ENCODE results near the gene PRKD1.
"Not testable (repeated sequence)": the region's sequence is repeated elsewhere in the genome, so short reads cannot be mapped to it uniquely, and the experiment has no call there.

Gene PRKD1

DNA sequence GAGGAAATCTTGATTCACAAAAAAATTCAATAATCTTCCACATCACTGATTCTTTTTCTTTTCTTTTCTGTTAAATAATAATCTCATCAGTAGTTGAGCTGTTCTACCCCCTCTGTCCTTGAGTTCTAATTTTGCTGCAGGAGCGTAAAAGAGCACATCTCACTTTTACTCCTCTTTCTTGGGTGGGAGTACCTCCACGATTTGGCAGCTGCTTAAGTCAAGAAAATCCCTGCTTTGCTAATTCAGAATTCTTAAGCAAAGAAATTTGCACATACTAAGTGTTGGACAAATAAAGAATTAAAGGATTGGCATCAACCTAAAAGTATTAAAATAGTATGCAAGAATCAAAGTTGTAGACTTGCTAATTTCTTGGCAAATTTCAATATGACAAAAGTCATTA is 128.8 kb downstream of the PRKD1 start:
- no peak for DNase-seq (ENCODE audit: low read depth)

DNA sequence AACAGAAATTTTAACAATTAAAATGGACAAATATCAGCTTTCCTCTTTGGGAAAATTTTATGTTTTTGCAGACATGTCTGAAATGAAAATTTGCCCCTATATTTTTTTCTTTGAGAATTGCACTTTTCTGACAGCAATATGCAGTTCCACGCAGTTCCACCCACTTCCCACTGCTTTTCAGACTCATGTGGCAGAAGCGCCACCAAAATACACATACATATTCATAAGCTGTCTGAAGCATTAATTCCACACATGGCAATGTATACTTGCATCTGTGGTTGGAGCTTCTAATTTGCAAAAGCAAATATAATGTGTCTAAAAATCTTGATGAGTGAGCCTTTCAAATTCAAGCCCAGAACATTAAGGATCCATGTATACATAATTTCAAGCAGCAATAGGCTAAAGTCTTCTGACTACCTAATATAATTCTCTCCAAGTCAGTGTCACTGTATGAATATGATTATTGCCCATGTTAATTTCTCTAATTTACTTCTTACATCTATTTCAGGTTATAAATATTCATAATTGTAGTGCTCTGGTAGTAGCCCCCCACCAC is 129.5 kb downstream of the PRKD1 start:
- no peak for DNase-seq (ENCODE audit: low read depth)

DNA sequence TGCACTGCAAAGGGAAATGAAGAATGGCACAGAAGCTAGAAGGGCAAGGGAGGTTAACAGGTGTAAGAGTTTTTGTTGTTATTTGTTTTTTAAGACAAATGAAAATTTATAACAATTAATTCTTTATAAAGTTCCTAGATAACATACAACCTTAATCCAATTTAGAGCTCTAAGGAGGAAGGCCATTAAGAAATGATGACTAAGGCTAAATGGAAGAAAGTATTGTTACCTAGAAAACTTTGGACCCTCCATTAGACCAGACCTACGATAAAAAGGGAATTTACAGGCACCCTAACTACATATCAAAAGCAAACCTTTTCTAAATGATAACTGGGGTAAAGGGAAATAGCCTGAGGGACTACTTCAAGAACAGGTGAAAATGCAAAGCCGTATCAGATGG is 130.8 kb downstream of the PRKD1 start:
- no peak for DNase-seq (ENCODE audit: low read depth)

DNA sequence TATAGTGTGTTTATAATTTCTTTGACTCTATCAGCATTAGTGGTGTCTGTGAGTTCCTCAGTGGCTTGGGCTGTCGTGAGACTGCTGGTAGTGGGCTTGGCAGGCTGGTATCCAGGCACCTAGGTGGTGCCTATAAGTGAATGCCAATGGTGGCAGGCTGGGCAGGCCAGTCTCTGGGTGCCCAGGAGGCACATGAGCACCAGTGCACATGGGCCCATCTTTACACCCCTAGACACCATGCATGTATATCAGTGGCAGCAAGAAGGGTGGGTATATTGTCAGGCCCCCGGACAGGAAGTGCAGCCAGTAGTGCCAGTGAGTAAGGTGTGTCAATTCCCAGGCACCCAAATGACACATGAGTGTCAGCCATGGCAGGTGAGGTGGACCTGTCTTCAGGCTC is 138.2 kb downstream of the PRKD1 start:
- no peak for DNase-seq (ENCODE audit: low read depth)

DNA sequence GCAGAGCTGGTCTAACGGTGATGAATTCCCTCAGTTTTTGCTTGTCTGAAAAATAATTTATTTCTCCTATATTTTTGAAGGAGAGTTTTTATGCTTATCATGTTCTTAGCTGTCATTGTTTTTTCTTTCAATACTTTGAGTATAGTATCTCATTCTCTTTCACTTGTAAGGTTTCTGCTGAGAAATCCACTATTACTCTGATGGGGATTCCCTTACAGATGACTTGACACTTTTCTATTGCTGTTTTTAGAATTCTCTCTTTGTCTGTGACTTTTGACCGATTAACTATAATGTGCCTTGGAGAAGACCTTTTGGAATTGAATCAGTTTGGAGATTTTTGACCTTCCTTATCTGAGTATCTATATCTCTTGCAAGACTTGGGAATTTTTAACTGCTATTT is 139.6 kb downstream of the PRKD1 start:
- no peak for DNase-seq (ENCODE audit: low read depth)

DNA sequence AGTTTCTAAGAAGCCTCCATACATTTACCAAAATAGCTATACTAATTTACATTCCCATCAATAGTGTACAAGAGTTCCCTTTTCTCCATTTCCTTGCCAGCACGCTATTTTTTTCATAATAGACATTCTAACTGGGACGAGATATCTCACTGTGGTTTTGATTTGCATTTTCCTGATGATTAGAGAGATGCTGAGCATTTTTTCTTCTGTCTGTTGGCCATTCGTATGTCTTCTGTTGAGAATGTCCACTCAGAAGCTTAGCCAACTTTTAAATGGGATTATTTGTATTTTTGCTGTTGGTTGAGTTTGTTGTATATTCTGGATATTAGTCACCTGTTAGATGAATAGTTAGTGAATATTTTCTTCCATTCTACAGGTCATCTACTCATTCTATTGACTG is 144.1 kb downstream of the PRKD1 start:
- DNase-seq (ENCODE audit: low read depth) = no peak

DNA sequence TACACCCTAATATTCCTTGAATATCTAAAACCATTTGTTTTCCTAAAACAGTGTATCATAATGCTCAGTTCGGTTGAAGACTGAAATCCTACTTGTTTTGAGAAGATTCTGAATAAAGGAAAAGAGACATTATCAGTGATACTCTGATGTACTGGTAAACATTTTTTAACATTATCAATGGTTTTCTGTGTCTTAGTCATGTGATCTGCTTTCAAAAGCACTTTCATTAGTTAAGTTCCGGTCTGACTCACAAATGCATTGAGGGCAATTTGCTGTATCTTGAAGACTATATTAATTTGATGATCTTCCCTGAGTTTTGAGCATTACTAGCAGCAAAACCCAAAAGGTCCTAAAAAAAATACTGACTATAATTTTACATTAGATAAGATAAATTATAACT is 145.6 kb downstream of the PRKD1 start:
- DNase-seq (ENCODE audit: low read depth) = no peak

DNA sequence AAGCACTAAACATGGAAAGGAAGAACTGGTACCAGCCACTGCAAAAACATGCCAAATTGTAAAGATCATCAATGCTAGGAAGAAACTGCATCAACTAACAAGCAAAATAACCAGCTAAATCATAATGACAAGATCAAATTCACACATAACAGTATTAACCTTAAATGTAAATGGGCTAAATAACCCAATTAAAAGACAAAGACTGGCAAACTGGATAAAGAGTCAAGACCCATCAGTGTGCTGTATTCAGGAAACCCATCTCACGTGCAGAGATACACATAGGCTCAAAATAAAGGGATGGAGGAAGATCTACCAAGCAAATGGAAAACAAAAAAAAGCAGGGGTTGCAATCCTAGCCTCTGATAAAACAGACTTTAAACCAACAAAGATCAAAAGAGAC is 150.5 kb downstream of the PRKD1 start:
- not testable (repeated sequence) for DNase-seq (ENCODE audit: low read depth)

DNA sequence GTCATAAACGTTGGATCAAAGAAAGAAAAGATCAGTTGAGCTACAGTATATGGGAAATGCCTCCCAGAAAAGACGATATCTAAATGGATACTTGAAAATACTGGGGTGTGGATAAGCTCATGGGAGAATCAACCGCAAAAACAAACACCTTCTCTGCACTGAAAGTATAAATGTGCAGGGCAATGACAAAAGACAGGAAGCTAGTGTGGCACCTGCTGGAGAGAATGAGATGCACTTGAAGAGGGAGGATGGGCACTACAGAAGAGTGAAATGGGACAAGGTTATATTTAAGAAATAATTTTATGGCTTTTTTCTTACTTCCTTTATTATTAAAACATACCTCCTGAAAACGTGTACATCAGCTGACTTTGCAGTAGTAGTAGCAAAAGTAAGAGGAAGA is 153.7 kb downstream of the PRKD1 start:
- DNase-seq (ENCODE audit: low read depth) = no peak

DNA sequence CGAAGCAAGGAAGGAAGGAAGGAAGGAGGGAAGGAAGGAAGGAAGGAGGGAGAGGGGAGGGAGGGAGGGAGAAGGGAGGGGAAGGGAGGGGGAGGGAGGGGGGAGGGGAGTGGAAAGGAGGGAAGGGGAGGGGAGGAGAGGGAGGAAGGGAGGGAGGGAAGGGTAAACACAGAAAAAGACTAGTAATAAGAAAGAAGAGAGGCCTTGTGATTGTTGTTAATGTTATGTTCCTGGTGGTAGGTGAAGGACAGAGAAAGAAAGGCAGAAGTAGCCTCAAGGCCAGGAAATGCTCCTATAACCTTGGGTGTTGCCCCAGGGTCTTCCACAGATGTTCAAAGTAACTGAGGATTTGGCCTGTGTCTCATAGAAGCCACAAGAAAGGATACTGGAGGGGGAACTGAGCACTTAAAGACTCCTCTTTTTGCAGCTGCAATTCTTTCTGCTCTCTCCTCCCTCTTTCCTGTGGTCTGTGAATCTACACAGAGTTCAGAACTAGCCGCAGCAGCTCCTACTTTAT is 164.2 kb downstream of the PRKD1 start:
- no peak for DNase-seq (ENCODE audit: low read depth)

DNA sequence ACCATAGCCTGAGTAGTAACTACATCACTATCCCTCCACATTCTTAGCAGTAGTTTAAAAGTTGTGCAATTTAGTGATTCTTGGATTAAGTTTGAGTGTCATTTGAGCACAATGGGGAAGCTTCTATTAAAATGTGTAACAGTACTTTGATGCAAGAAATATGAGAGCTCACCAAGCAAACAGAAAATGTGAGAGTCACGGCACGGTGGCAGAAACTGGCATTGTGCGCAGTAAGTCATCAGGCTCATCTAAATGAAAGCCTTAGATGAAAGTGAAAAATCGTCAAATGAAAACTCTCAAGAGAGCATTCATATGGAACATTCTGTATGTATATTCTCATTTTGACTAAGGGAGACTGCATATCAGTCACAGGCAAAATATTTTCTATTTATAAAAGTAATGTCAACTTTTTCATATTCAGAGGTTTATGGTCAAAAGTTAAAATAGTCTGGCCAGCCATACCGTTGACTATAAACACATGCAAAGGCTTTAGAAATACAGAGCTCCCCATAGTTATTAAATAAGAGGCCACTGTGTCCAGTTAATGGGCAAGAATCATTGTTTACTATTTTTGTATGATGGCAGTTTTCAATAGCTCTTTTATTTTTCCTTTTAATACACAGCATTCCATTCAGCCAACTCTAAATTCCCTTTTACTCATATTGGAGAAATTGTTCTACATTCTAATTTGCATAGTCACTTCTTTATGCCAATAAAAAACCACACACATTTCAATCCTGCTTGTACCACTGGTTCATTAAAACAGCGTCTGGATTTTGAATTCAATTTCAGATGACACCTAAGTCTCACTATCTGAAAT is 167.9 kb downstream of the PRKD1 start:
- DNase-seq (ENCODE audit: low read depth) = no peak

DNA sequence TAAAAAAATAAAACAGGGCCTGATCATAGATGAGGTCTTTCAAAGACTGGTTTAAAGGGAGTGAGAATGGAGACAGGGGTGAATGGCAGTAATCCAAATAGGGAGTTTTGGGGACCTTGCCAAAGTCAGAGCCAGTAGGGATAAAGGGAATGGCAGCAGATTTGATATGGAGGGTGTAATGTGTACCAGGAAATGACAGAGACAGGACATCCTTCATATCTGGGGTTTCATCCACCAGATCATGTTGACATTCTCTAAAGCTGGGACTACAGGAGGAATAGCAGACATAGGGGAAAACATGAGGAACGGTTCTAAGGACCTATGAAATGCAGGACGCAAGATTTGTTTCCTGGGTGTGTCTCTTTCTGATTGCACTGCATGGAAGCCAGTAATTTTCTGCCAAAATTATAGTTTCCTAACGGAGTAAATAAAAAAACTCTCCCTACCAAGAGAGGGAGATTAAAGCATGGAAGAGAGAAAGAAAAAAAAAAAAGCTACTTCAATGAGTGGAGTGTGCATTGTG is 169.9 kb downstream of the PRKD1 start:
- DNase-seq (ENCODE audit: low read depth) = no peak

DNA sequence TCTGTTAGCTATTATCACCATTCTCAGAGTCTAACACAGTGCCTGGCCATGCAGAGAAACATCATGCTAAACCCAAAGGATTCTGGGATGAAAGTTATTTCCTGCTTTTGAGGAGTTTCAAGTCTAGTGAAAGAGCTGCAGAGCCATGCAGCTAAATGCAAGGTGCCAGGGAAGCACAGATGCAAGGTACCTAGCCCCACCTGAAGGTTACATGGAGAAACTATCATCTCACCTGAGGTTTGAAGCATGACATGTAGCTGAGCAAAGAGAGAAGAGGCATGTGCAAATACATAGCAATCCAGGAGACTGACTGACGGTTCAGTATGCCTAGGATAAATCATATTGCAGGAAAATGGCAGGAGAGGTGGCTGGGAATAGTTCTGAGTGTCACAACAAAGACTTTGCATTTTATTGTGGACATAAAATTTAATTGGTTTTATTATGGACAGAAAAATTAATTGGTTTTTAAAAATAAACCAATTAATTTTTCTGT is 170.4 kb downstream of the PRKD1 start:
- no peak for DNase-seq (ENCODE audit: low read depth)

DNA sequence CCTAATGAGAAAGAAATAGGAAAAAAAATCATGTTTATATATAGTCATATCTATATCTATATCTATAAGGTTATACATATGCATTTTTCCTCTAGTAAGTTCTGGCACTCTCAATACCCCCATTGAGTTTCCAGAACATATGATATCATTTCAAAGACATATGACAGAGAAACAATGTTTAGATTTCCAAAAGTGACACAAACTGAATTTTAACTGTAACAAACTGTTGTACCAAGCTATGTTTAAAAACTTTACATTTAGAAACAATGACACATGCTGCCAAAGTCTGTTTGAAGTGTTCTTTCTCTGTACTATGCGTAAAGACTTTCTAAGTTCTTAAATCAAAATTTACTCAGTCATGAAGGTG is 171.6 kb downstream of the PRKD1 start:
- no peak for DNase-seq (ENCODE audit: low read depth)

DNA sequence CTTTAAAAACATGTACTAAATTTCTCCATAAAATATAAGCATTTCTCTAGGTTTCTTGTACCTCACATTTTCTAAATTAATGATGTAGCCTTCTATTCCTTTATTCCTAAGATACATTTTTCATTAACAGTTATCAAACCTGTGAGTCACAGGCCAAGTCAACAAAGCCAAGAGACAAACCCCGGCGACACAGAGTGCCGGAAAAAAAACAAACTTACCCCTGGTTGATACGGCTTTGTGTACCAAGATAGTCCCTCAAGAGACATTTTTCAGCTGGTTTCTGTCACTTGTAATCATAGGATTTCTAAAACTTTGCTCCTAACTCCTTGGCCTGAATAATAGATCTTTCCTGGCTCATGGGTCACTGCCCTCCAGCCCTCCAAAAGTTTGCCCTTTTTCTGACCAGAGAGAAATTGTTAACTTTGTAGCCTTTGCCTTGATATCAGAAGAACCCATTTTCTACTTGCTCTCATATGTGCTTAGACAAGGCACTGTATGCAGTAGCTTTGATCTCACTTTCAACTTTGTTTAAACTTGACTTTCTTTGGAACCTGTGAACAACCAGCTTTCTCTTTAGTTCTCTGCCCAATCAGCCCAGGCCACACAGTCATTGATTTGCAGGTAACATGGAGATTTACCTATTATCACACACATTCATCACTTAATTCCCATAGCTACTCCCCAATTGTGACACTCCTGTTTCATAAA is 172.2 kb downstream of the PRKD1 start:
- DNase-seq (ENCODE audit: low read depth) = no peak

DNA sequence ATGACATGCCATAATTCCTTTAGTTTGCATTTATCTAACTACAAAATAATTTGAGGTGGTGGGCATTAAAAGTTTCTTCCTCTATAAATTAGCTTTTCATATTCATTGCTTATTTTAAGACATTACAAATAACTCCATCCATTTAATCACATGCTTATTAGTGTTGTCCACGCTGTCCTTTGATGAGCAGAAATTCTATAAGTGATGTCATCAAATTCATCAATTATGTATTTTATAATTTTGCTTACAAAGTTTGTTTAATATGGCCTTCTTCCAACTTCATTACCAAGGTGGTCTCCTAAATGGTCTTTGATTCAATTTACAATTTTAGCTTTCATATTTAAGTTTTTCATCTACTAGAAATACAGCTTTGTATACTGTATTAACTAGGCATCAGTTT is 173.5 kb downstream of the PRKD1 start:
- no peak for DNase-seq (ENCODE audit: low read depth)

DNA sequence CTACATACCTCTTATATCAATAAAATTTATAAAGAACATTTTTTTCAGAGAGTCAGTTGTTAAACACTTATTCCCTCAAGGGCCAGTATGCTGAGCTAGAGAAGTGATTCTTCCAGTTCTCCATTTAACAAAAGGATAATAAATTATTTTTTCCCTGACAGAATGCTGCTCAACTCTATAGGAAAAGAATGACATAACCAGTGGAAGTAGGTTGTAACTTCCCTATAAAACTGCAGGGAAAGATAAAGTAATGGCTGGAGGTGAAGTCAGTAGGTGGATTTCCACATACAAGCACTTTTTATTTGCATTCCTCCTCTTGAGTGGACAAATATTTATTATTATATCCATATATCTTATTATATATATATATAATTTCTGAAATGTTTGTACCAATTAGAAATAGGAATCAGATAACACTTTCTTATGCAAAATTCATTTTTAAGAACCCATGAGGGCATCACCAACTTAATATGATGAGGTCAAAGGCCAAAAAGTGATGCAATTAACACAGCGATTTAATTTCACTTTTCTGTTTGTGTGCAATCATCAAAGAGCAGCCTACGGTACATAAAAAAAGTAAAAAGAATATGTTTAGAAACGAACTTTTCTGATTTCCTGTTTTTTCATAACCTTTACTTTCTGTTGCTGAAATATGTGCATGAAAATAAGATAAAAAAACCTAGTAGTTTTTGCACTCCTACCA is 175.3 kb downstream of the PRKD1 start:
- no peak for DNase-seq (ENCODE audit: low read depth)

DNA sequence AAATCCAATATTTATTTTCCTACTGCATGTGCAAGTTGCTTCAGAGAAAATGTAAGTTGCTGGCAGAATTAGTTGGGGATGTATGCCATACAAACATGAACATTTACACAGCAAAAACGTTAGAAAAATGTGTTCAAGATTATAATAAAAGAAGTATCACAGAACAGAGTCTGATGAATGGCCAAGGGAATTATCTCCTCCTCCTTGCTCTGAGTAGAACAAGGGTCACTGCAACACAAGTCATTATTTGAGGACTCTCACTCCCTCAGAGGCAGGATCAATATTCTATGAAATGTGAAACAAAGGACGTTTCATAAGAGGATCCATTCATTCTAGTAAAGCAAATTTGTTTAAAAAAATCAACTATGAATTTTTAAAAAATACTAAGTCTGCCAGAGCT is 177.8 kb downstream of the PRKD1 start:
- DNase-seq (ENCODE audit: low read depth) = no peak

DNA sequence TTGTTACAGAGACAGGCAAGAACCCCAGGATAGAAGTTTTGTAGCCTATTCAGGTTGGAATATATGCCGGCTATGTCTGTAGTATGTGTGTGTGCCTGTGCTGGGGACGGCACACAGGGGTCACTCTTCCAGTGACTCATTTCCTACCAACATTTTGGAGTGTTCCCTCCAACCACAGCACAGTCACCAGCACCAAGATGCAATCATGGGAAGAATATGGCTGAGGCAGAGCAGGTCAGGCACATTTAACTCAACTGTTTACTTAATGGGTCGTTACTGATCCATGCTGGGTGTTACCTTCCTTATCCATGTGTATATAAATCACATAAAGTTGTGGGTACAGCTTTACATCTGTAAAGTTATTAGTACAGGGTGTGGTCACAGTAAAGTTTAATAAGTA is 178.3 kb downstream of the PRKD1 start:
- no peak for DNase-seq (ENCODE audit: low read depth)

DNA sequence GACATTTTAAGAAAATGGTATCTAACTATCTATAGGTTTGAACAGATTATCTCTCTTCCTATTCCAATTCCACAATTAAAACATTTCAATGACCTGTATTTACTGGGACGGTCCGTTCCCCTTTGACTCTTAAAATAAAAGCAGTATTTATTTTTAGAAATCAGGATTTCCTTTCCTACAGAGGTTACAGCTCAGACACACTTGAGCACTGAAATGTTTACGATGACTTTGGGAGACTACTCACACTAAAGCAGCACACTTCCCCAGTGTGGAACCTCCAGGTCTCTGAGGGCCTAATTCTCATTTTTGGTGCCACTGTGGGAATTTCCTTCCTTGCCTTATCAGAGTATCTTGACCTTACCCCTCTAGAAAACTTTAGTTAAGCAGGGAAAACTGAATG is 181.8 kb downstream of the PRKD1 start:
- DNase-seq (ENCODE audit: low read depth) = no peak

DNA sequence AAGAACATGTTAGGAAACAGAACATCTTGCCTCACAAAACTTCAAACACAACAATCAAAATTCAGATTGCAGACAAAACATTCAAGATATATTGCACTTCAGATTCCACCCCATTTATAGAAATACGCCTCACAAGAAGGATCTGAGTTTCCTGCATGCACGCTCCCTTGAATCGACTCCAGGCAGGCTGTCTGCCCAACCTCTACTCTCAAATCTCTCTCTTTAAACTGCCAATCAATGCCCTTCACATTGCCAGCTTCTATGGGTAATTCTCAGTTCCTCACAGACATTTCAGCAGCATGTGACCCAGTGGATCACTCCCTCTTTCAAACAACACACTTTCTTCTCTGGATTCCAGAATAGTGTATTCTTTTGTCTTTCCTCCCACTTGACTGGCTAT is 184.1 kb downstream of the PRKD1 start:
- no peak for DNase-seq (ENCODE audit: low read depth)

DNA sequence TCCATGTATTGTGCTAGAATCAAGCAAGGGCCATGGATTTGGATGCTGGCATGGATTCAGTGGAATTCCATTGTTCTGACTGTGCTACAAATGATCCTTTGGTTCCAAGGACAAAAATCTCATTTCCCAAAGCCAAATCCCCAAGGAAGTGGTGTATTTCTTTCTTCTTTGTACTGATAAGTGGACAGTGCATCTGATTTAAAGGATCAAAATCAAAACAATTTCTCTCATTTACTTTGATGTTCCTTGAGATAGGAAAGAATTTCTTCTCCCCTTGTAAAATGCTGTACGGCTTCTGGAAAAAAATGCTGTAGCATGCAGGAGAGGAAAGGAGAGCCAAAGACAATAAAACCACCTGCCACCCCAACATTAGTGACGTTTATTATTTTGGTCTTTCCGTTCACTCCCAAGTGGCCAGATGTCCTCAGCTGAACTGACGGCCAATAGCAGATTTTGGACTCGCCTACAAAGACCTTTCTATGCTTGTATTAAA is 185.7 kb downstream of the PRKD1 start:
- DNase-seq (ENCODE audit: low read depth) = no peak

All from stimulated activated CD8-positive, alpha-beta memory T cell treated with anti-CD3 and anti-CD28 coated beads, Interleukin-12 subunit alpha, Interleukin-12 subunit beta, amount 100 ng/mL, for 4 hours (primary cell).